G401 (cell line): ENCODE measurements around the gene CACNA2D2. TPM values are rescaled to one million over a fixed set of nuclear protein-coding genes. Genes with fewer than 3 reads are reported as not detected.

Experiments used
- DNase-seq: peaks from one replicate; pipeline ENCODE4 v3.0.0-alpha.2; 2015; ENCODE audit warnings: low spot score
- in situ Hi-C: cut with HindIII; loops from 2 replicates; pipeline ENCODE4 v1.10.0; 2016; ENCODE audit warnings: low sequenced_read_pairs, mixed read lengths
- total RNA-seq: library from RNA; depleted of rRNA; stranded (reverse); fragments of >200 nt; shearing (Covaris generic); gene quantifications from 2 replicates; pipeline ENCODE4 v1.2.3, GENCODE V29; 2014

The CACNA2D2 gene
- total RNA-seq, 1 experiment from 2014 or later = 2.0 TPM

- in situ Hi-C loops = no loop called here
- DNase-seq = no peak
These were observed 28.1 kb downstream of the CACNA2D2 start for GRCh38 chr3:50475348-50475747.

GRCh38 chr3:50474717-50475116 is 28.7 kb downstream of the CACNA2D2 start:
- DNase-seq = no peak

GRCh38 chr3:50473768-50474167 is 29.7 kb downstream of the CACNA2D2 start:
- in situ Hi-C loops = no loop called here
- peak; percentile 75 for DNase-seq

More at GRCh38 chr3:50474717-50475116, 28.7 kb downstream of the CACNA2D2 start:
- in situ Hi-C loops = no loop called here

GRCh38 chr3:50472958-50473357 is 30.5 kb downstream of the CACNA2D2 start:
- in situ Hi-C loops = no loop called here
- no peak for DNase-seq

GRCh38 chr3:50470658-50471057 is 32.8 kb downstream of the CACNA2D2 start:
- in situ Hi-C loops = no loop called here

GRCh38 chr3:50467919-50468318 is 35.5 kb downstream of the CACNA2D2 start:
- no peak for DNase-seq
- in situ Hi-C loops = no loop called here

More at GRCh38 chr3:50470658-50471057, 32.8 kb downstream of the CACNA2D2 start:
- no peak for DNase-seq

GRCh38 chr3:50466177-50466576 is 37.3 kb downstream of the CACNA2D2 start:
- DNase-seq = no peak
- in situ Hi-C loops = no loop called here

- in situ Hi-C loops = no loop called here
- DNase-seq = no peak
These were observed 38.9 kb downstream of the CACNA2D2 start for GRCh38 chr3:50464569-50464968.

GRCh38 chr3:50459785-50460184 is 43.6 kb downstream of the CACNA2D2 start:
- no peak for DNase-seq
- in situ Hi-C loops = no loop called here

- in situ Hi-C loops = no loop called here
- DNase-seq = no peak
These were observed 45.4 kb downstream of the CACNA2D2 start for GRCh38 chr3:50457988-50458387.

- in situ Hi-C loops = no loop called here
- no peak for DNase-seq
These were observed 48.0 kb downstream of the CACNA2D2 start for GRCh38 chr3:50455161-50456018.

GRCh38 chr3:50454481-50455070 is 48.9 kb downstream of the CACNA2D2 start:
- in situ Hi-C loops = no loop called here
- DNase-seq = no peak

- in situ Hi-C loops = no loop called here
- no peak for DNase-seq
These were observed 49.5 kb downstream of the CACNA2D2 start for GRCh38 chr3:50453907-50454306.

- in situ Hi-C loops = no loop called here
- peak; percentile 40 for DNase-seq
These were observed 53.1 kb downstream of the CACNA2D2 start for GRCh38 chr3:50450209-50450921.

- in situ Hi-C loops = no loop called here
- DNase-seq = no peak
These were observed 54.5 kb downstream of the CACNA2D2 start for GRCh38 chr3:50448752-50449539.

GRCh38 chr3:50447290-50447840 is 56.1 kb downstream of the CACNA2D2 start:
- DNase-seq = no peak
- in situ Hi-C loops = no loop called here

GRCh38 chr3:50445919-50446318 is 57.5 kb downstream of the CACNA2D2 start:
- in situ Hi-C loops = no loop called here
- no peak for DNase-seq

- DNase-seq = no peak
- in situ Hi-C loops = no loop called here
These were observed 58.7 kb downstream of the CACNA2D2 start for GRCh38 chr3:50444782-50445181.

- in situ Hi-C loops = no loop called here
- no peak for DNase-seq
These were observed 59.2 kb downstream of the CACNA2D2 start for GRCh38 chr3:50444213-50444612.
